HT1080 (cell line): ENCODE results near the gene GHRL. TPM values are rescaled to one million over a fixed set of nuclear protein-coding genes. Genes with fewer than 3 reads are reported as not detected.

Source experiments
- DNase-seq: peaks from one replicate; pipeline ENCODE4 v3.0.0-alpha.2; 2015; ENCODE audit warnings: low read depth
- total RNA-seq: library from RNA; depleted of rRNA; stranded (reverse); fragments of >200 nt; shearing (Covaris generic); gene quantifications from 2 replicates; pipeline ENCODE4 v1.2.3, GENCODE V29; 2014

Gene GHRL
- total RNA-seq, 1 experiment from 2014 or later: 0.13 TPM

DNA sequence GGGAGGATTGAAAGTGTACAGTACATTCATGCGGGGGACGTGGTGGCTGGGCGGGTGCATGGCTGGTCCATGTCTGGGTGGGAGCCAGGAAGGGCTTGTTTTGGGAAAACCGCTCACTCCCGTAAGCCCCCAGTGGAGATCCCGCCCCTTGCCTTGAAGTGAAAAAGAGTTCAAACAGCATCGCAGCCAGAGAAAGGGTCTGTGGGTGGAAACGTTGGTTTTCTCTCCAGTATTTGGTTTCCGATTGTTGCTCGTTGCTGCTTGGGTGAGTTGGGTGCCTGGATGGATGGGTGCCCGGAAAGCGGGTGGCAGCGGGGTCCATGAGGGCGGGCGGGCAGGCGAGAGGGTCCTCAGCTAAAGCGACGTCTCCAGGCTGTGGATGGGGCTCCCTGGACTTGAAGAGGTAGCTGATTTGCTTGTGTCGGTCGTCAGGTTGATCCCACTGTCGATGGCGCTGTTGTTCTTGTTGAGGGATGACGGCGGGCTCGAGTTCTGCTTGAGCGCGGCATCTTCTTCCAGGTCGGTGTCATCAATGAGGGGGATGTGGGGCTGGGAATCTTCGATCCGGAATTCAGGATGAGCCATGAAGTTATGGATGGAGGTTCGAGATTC lies 35.8 kb upstream of the GHRL start:
- DNase-seq: no peak

GRCh38 chr3:10327592-10327991 lies 34.8 kb upstream of the GHRL start:
- DNase-seq: no peak

DNA sequence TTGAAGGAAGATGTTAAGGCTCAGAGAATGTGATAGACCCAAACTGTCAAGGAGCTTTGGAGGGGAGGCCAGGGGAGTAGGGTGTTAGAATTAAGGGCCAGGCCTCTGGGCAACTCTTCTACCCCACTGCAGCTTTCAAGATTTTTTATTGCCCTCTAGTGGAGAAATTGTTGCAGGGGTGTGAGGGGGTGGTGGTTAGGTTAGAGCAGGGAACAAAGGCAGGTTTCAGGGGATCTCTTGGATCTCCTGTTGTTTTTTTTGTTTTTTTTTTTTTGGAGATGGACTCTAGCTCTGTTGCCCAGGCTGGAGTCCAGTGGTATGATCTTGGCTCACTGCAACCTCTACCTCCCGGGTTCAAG lies 29.6 kb upstream of the GHRL start:
- no peak for DNase-seq

GRCh38 chr3:10321630-10322351 lies 29.0 kb upstream of the GHRL start:
- no peak for DNase-seq

DNA sequence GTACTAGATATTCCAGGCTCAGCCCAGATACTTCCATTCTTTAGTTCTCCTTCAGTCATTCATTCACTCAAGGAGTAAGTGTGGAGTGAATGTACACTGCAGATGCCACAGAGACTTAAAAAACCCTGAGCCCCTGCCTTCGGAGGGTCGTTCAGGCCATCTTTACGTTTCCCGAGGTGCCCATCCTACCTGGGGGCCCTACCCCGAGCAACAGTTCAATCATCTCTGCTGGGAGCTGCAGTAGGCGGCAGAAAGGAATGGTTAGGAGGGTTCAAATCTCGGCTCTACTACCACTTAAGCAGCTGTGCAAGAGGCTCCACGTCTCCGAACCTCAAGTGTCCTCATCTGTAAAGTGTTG lies 27.6 kb upstream of the GHRL start:
- DNase-seq: no peak

DNA sequence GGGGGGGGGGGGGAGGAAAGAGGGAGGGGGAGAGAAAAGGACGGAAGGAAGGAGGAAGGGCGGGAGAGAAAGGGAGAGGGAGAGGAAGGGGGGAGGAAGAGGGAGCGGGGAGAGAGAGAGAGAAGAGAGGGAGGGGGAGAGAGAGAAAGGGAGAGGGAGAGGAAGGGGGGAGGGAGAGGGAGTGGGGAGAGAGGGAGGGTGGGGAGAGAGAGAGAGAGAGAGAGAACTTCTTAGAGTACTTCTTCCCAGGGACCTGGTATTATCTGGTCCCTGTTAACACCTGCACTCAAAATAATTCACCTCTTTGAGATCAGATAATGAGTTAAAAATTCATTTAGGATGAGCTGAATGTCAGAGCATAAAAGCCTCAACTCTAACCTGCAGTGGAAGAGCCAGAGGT lies 27.1 kb upstream of the GHRL start:
- no peak for DNase-seq

- no peak for DNase-seq
These were observed 26.5 kb upstream of the GHRL start for GRCh38 chr3:10319251-10319650.

- DNase-seq: no peak
These were observed 25.2 kb upstream of the GHRL start for GRCh38 chr3:10317961-10318350.

- DNase-seq: no peak
These were observed 24.7 kb upstream of the GHRL start for GRCh38 chr3:10317311-10317960.

- DNase-seq: no peak
These were observed 23.1 kb upstream of the GHRL start for GRCh38 chr3:10315771-10316344.

- DNase-seq: no peak
These were observed 22.4 kb upstream of the GHRL start for GRCh38 chr3:10315101-10315500.

- DNase-seq: no peak
These were observed 20.1 kb upstream of the GHRL start for GRCh38 chr3:10312861-10313260.

GRCh38 chr3:10312391-10312790 lies 19.6 kb upstream of the GHRL start:
- no peak for DNase-seq

DNA sequence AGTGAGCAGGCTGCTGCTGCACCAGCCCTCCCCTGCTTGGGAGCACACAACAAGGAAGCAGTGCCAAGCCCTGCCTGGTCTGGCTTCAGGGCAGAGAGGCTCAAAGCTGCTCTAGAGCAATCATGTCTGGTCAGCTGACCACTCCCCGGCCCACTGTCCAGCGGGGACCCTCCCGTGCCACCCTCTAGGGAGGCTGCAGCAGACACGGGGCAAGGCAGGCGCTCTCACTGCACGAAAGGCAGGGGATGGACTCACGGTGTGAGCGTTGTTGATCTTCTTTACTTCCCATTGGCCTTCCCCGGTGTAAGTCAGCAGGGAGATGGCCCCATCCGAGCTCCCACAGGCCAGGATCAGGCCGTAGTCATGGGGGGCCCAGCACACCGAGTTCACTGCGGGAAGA lies 19.0 kb upstream of the GHRL start:
- no peak for DNase-seq

DNA sequence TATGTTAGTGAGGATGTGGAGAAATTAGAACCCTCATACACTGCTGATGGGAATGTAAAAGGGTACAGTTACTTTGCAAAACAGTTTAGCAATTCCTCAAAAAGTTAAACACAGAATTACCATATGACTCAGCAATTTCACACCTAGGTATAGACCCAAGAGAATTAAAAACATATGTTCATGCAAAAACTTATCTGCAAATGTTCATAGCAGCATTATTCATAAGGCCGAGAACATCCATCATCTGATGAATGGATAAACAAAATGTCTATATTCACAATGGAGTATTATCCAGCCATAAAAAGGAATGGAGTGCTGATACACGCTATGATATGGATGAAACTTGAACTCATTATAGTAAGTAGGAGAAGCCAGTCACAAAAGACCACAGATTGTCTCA lies 17.8 kb upstream of the GHRL start:
- DNase-seq: no peak

- peak; percentile 37 for DNase-seq
These were observed 17.0 kb upstream of the GHRL start for GRCh38 chr3:10309736-10310135.

GRCh38 chr3:10308678-10309077 lies 15.9 kb upstream of the GHRL start:
- DNase-seq: no peak

- no peak for DNase-seq
These were observed 13.4 kb upstream of the GHRL start for GRCh38 chr3:10306156-10306555.

- no peak for DNase-seq
These were observed 12.7 kb upstream of the GHRL start for GRCh38 chr3:10305331-10305902.

DNA sequence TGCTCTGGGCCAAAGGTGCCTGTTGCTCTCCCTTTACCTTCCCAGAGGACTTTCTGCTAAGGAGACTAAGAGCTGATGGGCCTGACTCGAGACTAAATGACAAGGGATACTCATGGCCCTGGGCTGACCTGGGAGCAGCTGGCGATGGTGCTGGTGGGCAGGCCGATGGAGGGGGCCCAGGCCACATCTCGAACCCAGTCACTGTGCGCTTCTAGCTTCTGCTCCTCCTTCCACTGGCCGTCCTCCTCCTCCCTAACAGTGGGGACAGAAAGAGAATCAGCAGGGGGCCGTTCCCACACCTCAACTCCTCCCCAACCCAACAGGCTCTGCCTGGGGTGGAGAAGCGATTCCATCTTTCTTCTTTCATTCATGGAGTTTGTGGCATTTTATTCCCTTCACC lies 12.2 kb upstream of the GHRL start:
- DNase-seq: no peak

DNA sequence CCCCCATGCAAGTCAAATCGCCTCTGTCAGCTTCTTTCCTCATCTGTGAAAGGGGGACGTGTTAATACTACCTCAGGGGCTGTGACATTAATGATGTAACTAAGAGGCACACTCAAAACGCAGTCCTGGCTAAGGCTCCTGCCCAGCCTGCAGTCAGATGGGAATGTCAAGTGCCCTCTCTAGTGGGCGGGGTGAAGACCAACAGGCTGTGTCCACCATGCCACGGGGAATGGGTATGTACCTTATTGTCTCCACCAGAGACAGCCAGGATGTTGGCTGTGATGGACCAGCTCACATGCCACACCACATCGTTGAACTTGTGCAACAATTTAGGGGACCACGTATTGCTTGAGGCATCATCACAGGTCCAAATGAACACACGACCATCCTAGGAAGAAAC lies 11.0 kb upstream of the GHRL start:
- no peak for DNase-seq

GRCh38 chr3:10303105-10303504 lies 10.4 kb upstream of the GHRL start:
- DNase-seq: no peak
